ENCODE data around the gene TEF.

Gene TEF

GRCh38 chr22:41353862-41354575 is 27.7 kb upstream of the TEF start:
- Histone ChIP-seq H3K36me3 (peaks cover 100% of the 10 kb centered on the region), H3K27me3 (no peaks in the 10 kb centered on the region), H3K4me1 (no peaks in the 10 kb centered on the region), H3K9ac (no peak overlapping the region), H3K27ac (no peak overlapping the region), H3K4me3 (no peak overlapping the region), H3K4me2 (no peak overlapping the region), H3K9me3 (no peaks in the 10 kb centered on the region), H4K20me1 (peaks cover 33% of the 10 kb centered on the region)
- TF ChIP-seq Cebpa-rat (IDR thresholded peaks at IDR 0.05), result no peak

- Histone ChIP-seq H4K20me1 (peaks cover 26% of the 10 kb centered on the region), H3K9me3 (no peaks in the 10 kb centered on the region), H3K27me3 (no peaks in the 10 kb centered on the region), H3K9ac (no peak overlapping the region), H3K4me2 (no peak overlapping the region), H3K36me3 (peaks cover 98% of the 10 kb centered on the region), H3K27ac (no peak overlapping the region), H3K4me3 (no peak overlapping the region), H3K4me1 (no peaks in the 10 kb centered on the region)
- no peak for TF ChIP-seq Cebpa-rat (IDR thresholded peaks at IDR 0.05)
Observed at GRCh38 chr22:41354979-41355378, 26.8 kb upstream of the TEF start.

- Histone ChIP-seq H3K4me2 (no peak overlapping the region), H3K27me3 (no peaks in the 10 kb centered on the region), H3K4me1 (no peaks in the 10 kb centered on the region), H3K36me3 (peaks cover 94% of the 10 kb centered on the region), H3K9me3 (no peaks in the 10 kb centered on the region), H3K9ac (no peak overlapping the region), H4K20me1 (peaks cover 22% of the 10 kb centered on the region), H3K4me3 (no peak overlapping the region), H3K27ac (no peak overlapping the region)
- TF ChIP-seq Cebpa-rat (IDR thresholded peaks at IDR 0.05), result no peak
Observed at GRCh38 chr22:41355895-41356294, 25.8 kb upstream of the TEF start.

GRCh38 chr22:41356430-41357028 is 25.2 kb upstream of the TEF start:
- Histone ChIP-seq H3K9ac (no peak overlapping the region), H3K36me3 (peaks cover 93% of the 10 kb centered on the region), H3K4me3 (no peak overlapping the region), H3K27ac (no peak overlapping the region), H3K9me3 (no peaks in the 10 kb centered on the region), H3K4me2 (no peak overlapping the region), H4K20me1 (peaks cover 18% of the 10 kb centered on the region), H3K27me3 (no peaks in the 10 kb centered on the region), H3K4me1 (no peaks in the 10 kb centered on the region)
- TF ChIP-seq Cebpa-rat (IDR thresholded peaks at IDR 0.05), result no peak

- TF ChIP-seq Cebpa-rat (IDR thresholded peaks at IDR 0.05), result no peak
- Histone ChIP-seq H3K9me3 (no peaks in the 10 kb centered on the region), H3K27me3 (no peaks in the 10 kb centered on the region), H3K9ac (no peak overlapping the region), H4K20me1 (peaks cover 18% of the 10 kb centered on the region), H3K4me2 (no peak overlapping the region), H3K27ac (no peak overlapping the region), H3K36me3 (peaks cover 90% of the 10 kb centered on the region), H3K4me1 (no peaks in the 10 kb centered on the region), H3K4me3 (no peak overlapping the region)
Observed at GRCh38 chr22:41357191-41357590, 24.6 kb upstream of the TEF start.

- Histone ChIP-seq H3K4me2 (no peak overlapping the region), H3K9ac (no peak overlapping the region), H3K4me3 (no peak overlapping the region), H3K27ac (no peak overlapping the region), H3K9me3 (no peaks in the 10 kb centered on the region), H3K27me3 (no peaks in the 10 kb centered on the region), H3K36me3 (peaks cover 72% of the 10 kb centered on the region), H4K20me1 (peaks cover 8% of the 10 kb centered on the region; the same call in 1 of the 2 replicates), H3K4me1 (no peaks in the 10 kb centered on the region)
- TF ChIP-seq Cebpa-rat (IDR thresholded peaks at IDR 0.05), result no peak
Observed at GRCh38 chr22:41358927-41359326, 22.8 kb upstream of the TEF start.

- no peaks in the 10 kb centered on the region for H3K9me3 ChIP-seq
- no peak overlapping the region for H3K27ac ChIP-seq
- no peaks in the 10 kb centered on the region for H3K4me1 ChIP-seq
- H3K9ac ChIP-seq, result no peak overlapping the region
- no peaks in the 10 kb centered on the region for H3K27me3 ChIP-seq
- no peak for TF ChIP-seq Cebpa-rat (IDR thresholded peaks at IDR 0.05)
- H4K20me1 ChIP-seq, result peaks cover 5% of the 10 kb centered on the region; the same call in 1 of the 2 replicates
- H3K4me2 ChIP-seq, result no peak overlapping the region
- no peak overlapping the region for H3K4me3 ChIP-seq
- peaks cover 68% of the 10 kb centered on the region for H3K36me3 ChIP-seq
Observed at GRCh38 chr22:41359376-41359775, 22.4 kb upstream of the TEF start.

GRCh38 chr22:41360126-41360525 is 21.6 kb upstream of the TEF start:
- no peak overlapping the region for H3K4me2 ChIP-seq
- H3K4me1 ChIP-seq, result no peaks in the 10 kb centered on the region

GRCh38 chr22:41361716-41362310 is 19.9 kb upstream of the TEF start:
- no peak overlapping the region for H3K9ac ChIP-seq
- H3K4me2 ChIP-seq, result no peak overlapping the region
- H3K27ac ChIP-seq, result no peak overlapping the region
- no peak overlapping the region for H3K4me3 ChIP-seq
- H3K4me1 ChIP-seq, result peaks cover 4% of the 10 kb centered on the region
- peaks cover 5% of the 10 kb centered on the region; the same call in 1 of the 2 replicates for H4K20me1 ChIP-seq
- peaks cover 7% of the 10 kb centered on the region; the same call in 1 of the 2 replicates for H3K27me3 ChIP-seq
- no peaks in the 10 kb centered on the region for H3K9me3 ChIP-seq
- peaks cover 44% of the 10 kb centered on the region for H3K36me3 ChIP-seq
- no peak for TF ChIP-seq Cebpa-rat (IDR thresholded peaks at IDR 0.05)

More at GRCh38 chr22:41360126-41360525, 21.6 kb upstream of the TEF start:
- Histone ChIP-seq H3K36me3 (peaks cover 60% of the 10 kb centered on the region), H3K9me3 (no peaks in the 10 kb centered on the region), H3K27ac (no peak overlapping the region), H3K9ac (no peak overlapping the region), H3K27me3 (no peaks in the 10 kb centered on the region), H4K20me1 (peaks cover 5% of the 10 kb centered on the region; the same call in 1 of the 2 replicates), H3K4me3 (no peak overlapping the region)
- TF ChIP-seq Cebpa-rat (IDR thresholded peaks at IDR 0.05), result no peak

- Histone ChIP-seq H3K4me2 (no peak overlapping the region), H3K36me3 (peaks cover 36% of the 10 kb centered on the region), H3K27ac (no peak overlapping the region), H3K4me3 (no peak overlapping the region), H4K20me1 (peaks cover 5% of the 10 kb centered on the region; the same call in 1 of the 2 replicates), H3K4me1 (peaks cover 12% of the 10 kb centered on the region), H3K9ac (no peak overlapping the region), H3K9me3 (no peaks in the 10 kb centered on the region), H3K27me3 (peaks cover 15% of the 10 kb centered on the region; the same call in 1 of the 2 replicates)
- TF ChIP-seq Cebpa-rat (IDR thresholded peaks at IDR 0.05), result no peak
Observed at GRCh38 chr22:41362615-41363014, 19.1 kb upstream of the TEF start.
